AG09309 (cell line): ENCODE measurements around the gene JAKMIP2.
"Not testable (repeated sequence)": the region's sequence is repeated elsewhere in the genome, so short reads cannot be mapped to it uniquely, and the experiment has no call there.

Experiments
- DNase-seq: peaks from one replicate; pipeline ENCODE4 v3.0.0-alpha.2; 2010; ENCODE audit warnings: low read depth
- H3K4me3 ChIP-seq: 2 replicates; pipeline ENCODE4 v1.5.1; 2011; ENCODE audit warnings: mild to moderate bottlenecking, low read depth, low read length, moderate library complexity; ENCODE audit not compliant: control insufficient read depth
- TF ChIP-seq, protein P1 (sequence below): IDR thresholded peaks from 2 replicates; pipeline ENCODE4 v1.5.1; 2011; ENCODE audit warnings: mild to moderate bottlenecking, low read depth, low read length, inconsistent platforms; ENCODE audit not compliant: insufficient read depth, control insufficient read depth; ENCODE audit errors: missing control alignments

JAKMIP2 gene

DNA sequence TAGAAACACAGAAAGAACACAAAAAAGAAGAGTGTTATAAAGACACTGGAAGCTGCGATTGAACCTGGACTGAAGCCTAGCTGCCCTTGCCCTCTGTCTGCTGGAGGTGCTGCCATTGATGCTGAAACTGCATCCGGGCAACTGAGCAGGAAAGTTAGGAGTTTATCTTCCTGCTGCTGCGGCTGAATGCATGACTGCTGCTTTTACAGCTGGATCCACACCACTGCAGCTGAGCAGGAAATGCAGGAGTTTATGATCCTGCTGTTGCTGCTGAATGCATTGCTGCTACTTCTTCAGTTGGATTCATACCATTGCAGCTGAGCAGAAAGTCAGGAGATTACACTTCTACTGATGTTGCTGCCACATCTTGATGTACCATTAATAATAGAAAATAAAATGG is 21.8 kb upstream of the JAKMIP2 start:
- no peak for DNase-seq
- no peak overlapping the region for H3K4me3 ChIP-seq
- TF ChIP-seq, protein P1, sequence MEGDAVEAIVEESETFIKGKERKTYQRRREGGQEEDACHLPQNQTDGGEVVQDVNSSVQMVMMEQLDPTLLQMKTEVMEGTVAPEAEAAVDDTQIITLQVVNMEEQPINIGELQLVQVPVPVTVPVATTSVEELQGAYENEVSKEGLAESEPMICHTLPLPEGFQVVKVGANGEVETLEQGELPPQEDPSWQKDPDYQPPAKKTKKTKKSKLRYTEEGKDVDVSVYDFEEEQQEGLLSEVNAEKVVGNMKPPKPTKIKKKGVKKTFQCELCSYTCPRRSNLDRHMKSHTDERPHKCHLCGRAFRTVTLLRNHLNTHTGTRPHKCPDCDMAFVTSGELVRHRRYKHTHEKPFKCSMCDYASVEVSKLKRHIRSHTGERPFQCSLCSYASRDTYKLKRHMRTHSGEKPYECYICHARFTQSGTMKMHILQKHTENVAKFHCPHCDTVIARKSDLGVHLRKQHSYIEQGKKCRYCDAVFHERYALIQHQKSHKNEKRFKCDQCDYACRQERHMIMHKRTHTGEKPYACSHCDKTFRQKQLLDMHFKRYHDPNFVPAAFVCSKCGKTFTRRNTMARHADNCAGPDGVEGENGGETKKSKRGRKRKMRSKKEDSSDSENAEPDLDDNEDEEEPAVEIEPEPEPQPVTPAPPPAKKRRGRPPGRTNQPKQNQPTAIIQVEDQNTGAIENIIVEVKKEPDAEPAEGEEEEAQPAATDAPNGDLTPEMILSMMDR, result no peak

DNA sequence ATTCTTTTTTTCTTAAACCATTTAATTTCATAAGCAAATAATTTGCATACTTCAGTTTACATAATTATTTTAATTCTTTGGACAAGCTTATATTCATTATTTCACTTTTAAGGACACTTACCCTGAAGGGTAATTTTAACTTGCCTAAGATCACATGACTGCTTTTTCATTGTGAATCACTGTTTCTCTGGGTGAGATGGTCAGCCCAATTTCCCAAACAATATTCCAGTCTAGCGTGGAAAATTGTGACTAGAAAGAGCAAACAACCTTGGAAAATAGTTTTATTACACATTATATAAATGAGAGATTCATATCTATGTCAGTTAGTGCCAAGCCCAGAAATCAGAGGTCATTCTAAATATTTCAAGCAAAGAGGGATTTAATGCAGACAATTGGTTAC is 21.4 kb upstream of the JAKMIP2 start:
- TF ChIP-seq, protein P1, result no peak
- no peak for DNase-seq
- H3K4me3 ChIP-seq, result no peak overlapping the region

DNA sequence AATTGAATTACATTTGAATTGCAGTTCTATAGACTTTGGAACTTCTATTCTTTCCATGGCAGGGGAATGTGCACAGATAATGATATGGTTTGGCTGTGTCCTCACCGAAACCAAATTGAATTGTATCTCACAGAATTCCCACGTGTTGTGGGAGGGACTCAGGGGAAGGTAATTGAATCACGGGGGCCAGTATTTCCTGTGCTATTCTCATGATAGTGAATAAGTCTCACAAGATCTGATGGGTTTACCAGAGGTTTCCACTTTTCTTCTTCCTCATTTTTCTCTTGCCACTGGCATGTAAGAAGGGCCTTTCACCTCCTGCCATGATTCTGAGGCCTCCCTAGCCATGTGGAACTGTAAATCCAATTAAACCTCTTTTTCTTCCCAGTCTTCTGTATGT is 20.6 kb upstream of the JAKMIP2 start:
- H3K4me3 ChIP-seq, DNase-seq: not testable (repeated sequence)

DNA sequence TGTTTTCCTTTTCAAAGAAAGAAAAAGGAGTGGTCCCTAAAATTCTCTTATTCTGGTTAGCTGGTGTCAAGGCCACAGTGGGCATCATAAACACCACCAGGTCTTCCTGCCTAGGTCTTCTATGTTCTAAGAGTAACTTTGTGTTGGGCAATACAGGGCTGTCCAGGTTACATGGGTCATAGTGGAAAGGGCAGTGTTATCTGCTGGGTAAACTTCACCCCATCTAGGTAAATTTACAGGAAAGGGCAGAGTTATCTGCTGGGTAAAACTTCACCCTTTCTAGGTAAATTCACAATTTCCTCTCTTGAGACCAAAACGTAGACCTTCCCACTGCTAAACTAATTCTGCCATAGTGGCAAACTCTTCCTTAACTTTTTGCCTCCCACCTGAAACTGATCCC is 18.9 kb upstream of the JAKMIP2 start:
- TF ChIP-seq, protein P1, result no peak
- DNase-seq, result no peak
- no peak overlapping the region for H3K4me3 ChIP-seq

DNA sequence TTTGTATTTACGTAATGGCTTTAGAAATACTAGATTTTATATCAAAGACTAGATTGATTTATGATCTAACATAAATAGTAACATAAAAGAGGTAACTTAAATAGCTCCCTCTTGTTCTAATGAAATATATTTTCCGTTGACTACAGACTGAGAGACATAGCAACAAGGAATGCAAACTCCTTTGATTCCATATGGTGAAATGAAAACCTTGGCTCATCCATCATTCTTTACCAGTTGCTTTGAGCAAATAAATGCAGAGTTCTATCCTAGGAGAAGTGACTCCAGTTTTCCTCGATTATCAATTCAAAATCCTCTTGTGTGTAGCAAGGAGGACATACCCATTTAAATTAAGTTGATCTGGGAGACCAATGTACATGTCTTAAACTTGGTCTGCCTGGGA is 18.0 kb upstream of the JAKMIP2 start:
- TF ChIP-seq, protein P1, result no peak
- H3K4me3 ChIP-seq, result no peak overlapping the region
- no peak for DNase-seq

DNA sequence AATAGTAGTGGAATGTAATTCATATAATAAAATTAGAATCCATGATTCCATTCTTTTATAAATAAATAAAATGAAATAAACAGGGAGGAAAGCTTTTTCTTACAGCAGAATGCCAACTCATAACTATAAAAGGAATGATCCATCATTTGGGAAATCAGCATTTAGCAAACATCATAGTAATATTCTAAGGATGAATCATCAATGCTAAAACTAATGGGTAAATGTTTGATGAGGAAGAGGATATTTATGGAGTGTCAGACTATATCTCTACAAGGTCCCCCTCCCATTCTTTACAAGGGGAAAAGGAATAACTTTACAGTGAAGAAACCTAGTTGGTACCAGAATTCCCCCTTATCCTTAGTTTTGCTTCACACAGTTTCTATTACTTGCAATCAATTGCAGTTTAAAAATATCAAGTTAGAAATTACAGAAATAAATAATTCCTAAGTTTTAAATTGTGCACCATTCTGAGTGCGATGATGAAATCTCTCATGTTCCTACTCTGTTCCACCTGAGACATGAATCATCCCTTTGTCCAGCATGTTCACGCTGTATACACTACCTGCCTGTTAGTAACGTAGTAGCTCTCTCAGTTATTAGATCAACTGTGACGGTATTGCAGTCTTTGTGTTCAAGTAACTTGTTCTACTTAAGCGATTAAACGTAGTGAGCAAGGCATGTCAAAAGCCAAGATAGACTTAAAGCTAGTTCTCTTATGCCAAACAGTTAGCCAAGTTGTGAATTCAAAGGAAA is 14.2 kb upstream of the JAKMIP2 start:
- H3K4me3 ChIP-seq, result no peak overlapping the region
- TF ChIP-seq, protein P1, result no peak
- DNase-seq, result no peak

DNA sequence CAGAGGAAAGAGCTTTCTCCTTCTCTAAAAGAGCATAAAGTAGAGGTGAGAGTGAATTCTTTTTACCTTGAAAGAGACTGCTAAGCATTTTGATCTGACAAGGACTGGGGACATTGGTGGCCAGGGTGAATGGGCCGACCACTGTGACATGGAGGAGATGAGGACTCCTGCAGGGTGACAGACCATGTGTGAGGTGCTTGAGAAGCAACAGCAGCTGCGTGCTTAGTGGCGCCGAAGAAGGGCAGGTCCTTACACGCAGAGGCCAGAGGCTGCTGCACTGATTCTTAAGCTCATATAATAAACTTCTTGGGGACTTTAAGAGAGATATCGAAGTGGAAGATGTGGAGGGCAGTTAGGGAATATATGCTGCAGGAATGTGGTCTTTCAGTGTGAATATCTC is 8.7 kb upstream of the JAKMIP2 start:
- no peak overlapping the region for H3K4me3 ChIP-seq
- DNase-seq, result no peak
- TF ChIP-seq, protein P1, result no peak
